HCT116 (cell line): ENCODE data around the gene TPTE2. TPM values are rescaled to one million over a fixed set of nuclear protein-coding genes. Genes with fewer than 3 reads are reported as not detected.
"Not testable (repeated sequence)": the region's sequence is repeated elsewhere in the genome, so short reads cannot be mapped to it uniquely, and the experiment has no call there.

Experiments
- ATAC-seq: fragments of 200-7000 bp; cut with Tn5 transposase; 2 replicates; pipeline ENCODE4 v1.9.1; 2020; ENCODE audit warnings: mild to moderate bottlenecking, moderate library complexity
- BruUV-seq: library from RNA; stranded (reverse); fragments of 400-500 nt; replicated peaks from 2 replicates; lab custom pipeline; 2021; lab: Mats Ljungman, UMichigan
- CTCF ChIA-PET: fragments of 300-600 bp; sonication (Branson Sonifier 250); formaldehyde crosslinking; loops from one replicate; lab custom pipeline; 2021; ENCODE audit warnings: antibody characterized with exemption; lab: Charles Lee
- POLR2A ChIA-PET: fragments of 300-600, 350-600 bp; sonication (Branson Sonifier 250); formaldehyde crosslinking; loops from one replicate; lab custom pipeline; 2021; ENCODE audit warnings: antibody characterized with exemption; lab: Charles Lee
- RAD21 ChIA-PET, 2 experiments: fragments of 300-600 bp; sonication (Branson Sonifier 250); formaldehyde crosslinking; loops; one replicate each; lab custom pipeline; 2023; ENCODE audit warnings: low total read pairs in 2 of 2; ENCODE audit not compliant: uncharacterized antibody in 2 of 2, unreplicated experiment in 2 of 2, low non-redundant PET in 1 of 2; lab: Charles Lee
- DNase-seq: peaks from one replicate; pipeline ENCODE4 v3.0.0-alpha.2; 2010; ENCODE audit warnings: low read depth, low spot score
- H2AFZ ChIP-seq: fragments of 200-600 bp; shearing (Covaris generic), sonication (generic); 2 replicates; pipeline ENCODE4 v1.6.1; 2017; ENCODE audit warnings: low read depth, mixed run types, mixed read lengths, antibody characterized with exemption, low read length; ENCODE audit not compliant: poor library complexity, severe bottlenecking
- H3K27ac ChIP-seq: 2 replicates; pipeline ENCODE4 v1.5.1; 2012; ENCODE audit warnings: low read depth, low read length
- H3K27me3 ChIP-seq: fragments of 200-600 bp; sonication (generic); 2 replicates; pipeline ENCODE4 v1.6.1; 2016; ENCODE audit warnings: mixed run types, low read length, mixed read lengths; ENCODE audit not compliant: insufficient read depth
- H3K36me3 ChIP-seq, 2 experiments: fragments of 200-500 bp in 1 of 2; fragments of 200-600 bp in 1 of 2; sonication (Bioruptor generic) in 1 of 2; sonication (generic) in 1 of 2; 2 replicates each; pipeline versions ENCODE4 v1.5.1 to v1.6.1; 2014 to 2016; ENCODE audit warnings: low read length in 2 of 2, inconsistent platforms in 1 of 2, mixed read lengths in 1 of 2, mixed run types in 1 of 2; ENCODE audit not compliant: insufficient read depth in 2 of 2, control insufficient read depth in 1 of 2
- H3K4me1 ChIP-seq, 2 experiments: fragments of 200-600 bp in 1 of 2; sonication (generic) in 1 of 2; 2 replicates each; pipeline versions ENCODE4 v1.5.1 to v1.6.1; 2012 to 2017; ENCODE audit warnings: low read length in 2 of 2, inconsistent platforms in 1 of 2, mild to moderate bottlenecking in 1 of 2, mixed read lengths in 1 of 2, mixed run types in 1 of 2, moderate library complexity in 1 of 2; ENCODE audit not compliant: insufficient read depth in 2 of 2, control insufficient read depth in 1 of 2
- H3K4me2 ChIP-seq: fragments of 200-600 bp; sonication (generic); 2 replicates; pipeline ENCODE4 v1.6.1; 2017; ENCODE audit warnings: mixed run types, low read length, mixed read lengths
- H3K4me3 ChIP-seq, 2 experiments: fragments of 200-600 bp in 1 of 2; sonication (generic) in 1 of 2; replicated peaks in 1 of 2; 2 replicates each; pipeline ENCODE4 v1.5.1; 2011 to 2016; ENCODE audit warnings: low read length in 2 of 2, control low read depth in 1 of 2, low read depth in 1 of 2, mild to moderate bottlenecking in 1 of 2, mixed read lengths in 1 of 2, mixed run types in 1 of 2
- H3K79me2 ChIP-seq: fragments of 200-600 bp; sonication (generic); 2 replicates; pipeline ENCODE4 v1.6.1; 2017; ENCODE audit warnings: mild to moderate bottlenecking, mixed run types, low read length, moderate library complexity, mixed read lengths; ENCODE audit not compliant: insufficient read depth
- H3K9ac ChIP-seq: fragments of 200-600 bp; sonication (generic); 2 replicates; pipeline ENCODE4 v1.6.1; 2016; ENCODE audit warnings: low read length, mixed read lengths
- H3K9me2 ChIP-seq: fragments of 200-600 bp; sonication (generic), shearing (Covaris generic); 2 replicates; pipeline ENCODE4 v1.6.1; 2017; ENCODE audit warnings: mixed run types, mild to moderate bottlenecking, moderate library complexity; ENCODE audit not compliant: insufficient read depth
- H3K9me3 ChIP-seq, 2 experiments: fragments of 200-500 bp in 1 of 2; fragments of 200-600 bp in 1 of 2; sonication (Bioruptor generic) in 1 of 2; sonication (generic) in 1 of 2; 2 replicates each; pipeline ENCODE4 v1.6.1; 2014 to 2017; ENCODE audit warnings: low read length in 2 of 2, mixed read lengths in 2 of 2, inconsistent platforms in 1 of 2, low read depth in 1 of 2, mild to moderate bottlenecking in 1 of 2, mixed run types in 1 of 2, moderate library complexity in 1 of 2; ENCODE audit not compliant: control insufficient read depth in 1 of 2, insufficient read depth in 1 of 2
- H4K20me1 ChIP-seq: fragments of 200-600 bp; sonication (generic), shearing (Covaris generic); 2 replicates; pipeline ENCODE4 v1.6.1; 2017; ENCODE audit warnings: mixed run types, mild to moderate bottlenecking, moderate library complexity; ENCODE audit not compliant: insufficient read depth
- CTCF ChIP-seq, 3 experiments: fragments of 200-600 bp in 1 of 3; sonication (generic) in 1 of 3; IDR thresholded peaks in 2 of 3; conservative IDR thresholded peaks in 1 of 3; 2 replicates each; pipeline ENCODE4 v1.5.1; 2012 to 2017; ENCODE audit warnings: low read depth in 2 of 3, low read length in 2 of 3, antibody characterized with exemption in 1 of 3, borderline replicate concordance in 1 of 3, control low read depth in 1 of 3, mild to moderate bottlenecking in 1 of 3, mixed read lengths in 1 of 3, mixed run types in 1 of 3, moderate library complexity in 1 of 3; ENCODE audit not compliant: insufficient read depth in 1 of 3
- EZH2phosphoT487 ChIP-seq: fragments of 200-600 bp; IDR thresholded peaks from 2 replicates; pipeline ENCODE4 v1.6.1; 2018; ENCODE audit warnings: antibody characterized with exemption, borderline replicate concordance
- FOSL1 ChIP-seq: IDR thresholded peaks from 2 replicates; pipeline ENCODE4 v1.6.1; 2012; ENCODE audit warnings: low read depth
- POLR2AphosphoS5 ChIP-seq: IDR thresholded peaks from 2 replicates; pipeline ENCODE4 v1.6.1; 2011; ENCODE audit warnings: mild to moderate bottlenecking, low read depth, low read length, moderate library complexity
- SP1 ChIP-seq: IDR thresholded peaks from 2 replicates; pipeline ENCODE4 v1.6.1; 2012; ENCODE audit warnings: low read depth
- intact Hi-C: fragments of 100-400 bp; cut with micrococcal nuclease; formaldehyde crosslinking; loops from 2 replicates; pipeline ENCODE4 v1.10.0; 2022
- total RNA-seq: library from RNA; stranded (reverse); gene quantifications from one replicate; pipeline ENCODE4 v1.2.1, GENCODE V29; 2021; ENCODE audit not compliant: unreplicated experiment

TPTE2 gene
- total RNA-seq, 1 experiment from 2014 or later: not detected

- H3K4me3 ChIP-seq, H3K4me2 ChIP-seq, H3K79me2 ChIP-seq, intact Hi-C loops, H2AFZ ChIP-seq, H3K9ac ChIP-seq, H3K27ac ChIP-seq, POLR2A ChIA-PET, H3K9me2 ChIP-seq, H3K4me1 ChIP-seq, H4K20me1 ChIP-seq, CTCF ChIA-PET, BruUV-seq, H3K36me3 ChIP-seq, H3K27me3 ChIP-seq, DNase-seq, H3K9me3 ChIP-seq, RAD21 ChIA-PET, ATAC-seq: not testable (repeated sequence)
Observed at GRCh38 chr13:19412494-19412893, 148.8 kb downstream of the TPTE2 start.

- H2AFZ ChIP-seq, BruUV-seq, H3K9ac ChIP-seq, H3K9me3 ChIP-seq, H3K4me3 ChIP-seq, H4K20me1 ChIP-seq, RAD21 ChIA-PET, H3K27ac ChIP-seq, H3K79me2 ChIP-seq, H3K9me2 ChIP-seq, POLR2A ChIA-PET, H3K4me2 ChIP-seq, H3K36me3 ChIP-seq, H3K4me1 ChIP-seq, intact Hi-C loops, CTCF ChIA-PET, DNase-seq, H3K27me3 ChIP-seq, ATAC-seq: not testable (repeated sequence)
Observed at GRCh38 chr13:19382746-19383511, 178.4 kb downstream of the TPTE2 start.

- no peak for DNase-seq
- no peak overlapping the region for H2AFZ ChIP-seq
- H3K4me2 ChIP-seq: no peak overlapping the region
- RAD21 ChIA-PET: no interaction called here
- H3K4me3 ChIP-seq: no peak overlapping the region
- CTCF ChIA-PET: no interaction called here
- no peak for ATAC-seq
- intact Hi-C loops: no loop called here
- H3K9me2 ChIP-seq: no peaks in the 10 kb centered on the region
- H3K4me1 ChIP-seq: no peaks in the 10 kb centered on the region
- no peak overlapping the region for H3K27ac ChIP-seq
- no peaks in the 10 kb centered on the region for H4K20me1 ChIP-seq
- no peak for TF ChIP-seq FOSL1
- no peak for TF ChIP-seq SP1
- TF ChIP-seq EZH2phosphoT487: no peak
- TF ChIP-seq CTCF (IDR thresholded peaks at IDR 0.05 in 2 of 3, conservative IDR thresholded peaks at IDR 0.05 in 1 of 3; ENCODE audit: borderline replicate concordance in 1 of 3, insufficient read depth in 1 of 3, low read depth in 2 of 3, low read length in 2 of 3): no peak
- TF ChIP-seq POLR2AphosphoS5: no peak
- no peaks in the 10 kb centered on the region for H3K79me2 ChIP-seq
- no peaks in the 10 kb centered on the region for H3K27me3 ChIP-seq
- no peaks in the 10 kb centered on the region for H3K36me3 ChIP-seq
- BruUV-seq: no TSS peak
- POLR2A ChIA-PET: no interaction called here
- H3K9ac ChIP-seq: no peak overlapping the region
- no peaks in the 10 kb centered on the region for H3K9me3 ChIP-seq
Observed at GRCh38 chr13:19382111-19382510, 179.2 kb downstream of the TPTE2 start.
